ENCODE measurements around the gene PLAC1.

Gene PLAC1

DNA sequence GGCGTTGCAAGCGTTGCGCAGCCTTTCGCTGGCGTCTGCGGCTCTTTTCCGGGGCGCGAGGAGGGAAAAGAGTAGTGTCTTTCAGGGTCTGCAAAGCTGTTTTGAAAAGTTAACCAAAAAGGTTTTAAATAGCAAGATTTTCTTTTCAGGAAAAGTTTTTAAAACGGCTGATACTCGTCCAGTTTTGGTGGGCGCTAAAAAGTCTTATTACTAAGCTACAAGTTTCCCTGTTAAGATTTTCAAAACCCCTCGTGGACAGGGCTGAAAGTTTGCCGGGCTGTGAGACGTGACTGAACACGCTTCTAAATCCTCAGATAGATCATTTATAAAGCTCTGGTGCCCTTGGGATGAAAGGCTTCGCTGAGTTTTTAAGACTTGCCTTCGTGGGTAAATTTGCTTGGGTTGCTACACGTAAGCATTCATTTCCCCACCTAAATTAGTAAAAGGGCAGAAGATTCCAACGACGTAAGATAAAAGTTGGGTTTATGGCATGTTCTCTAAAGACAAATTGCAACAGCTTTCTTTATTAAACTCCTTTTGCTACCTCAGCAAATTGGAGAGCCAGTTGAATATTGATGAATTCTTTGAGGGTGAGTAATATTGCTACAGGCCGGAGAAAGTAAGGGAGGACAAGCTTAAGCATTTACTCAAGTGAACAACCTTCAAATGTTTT lies 106.8 kb downstream of the PLAC1 start:
- FAIRE-seq (no peak), DNase-seq (ENCODE audit: insufficient read length, low spot score) (no peak)
- TF ChIP-seq POU2F2 (IDR thresholded peaks at IDR 0.05; ENCODE audit: low read depth, low read length) (no peak), POLR2A (IDR thresholded peaks at IDR 0.05; ENCODE audit: low read depth, low read length) (no peak), TAF1 (IDR thresholded peaks at IDR 0.05; ENCODE audit: low read depth, low read length) (no peak), POLR2AphosphoS5 (IDR thresholded peaks at IDR 0.05; ENCODE audit: low read depth, low read length) (no peak), PAX5 (IDR thresholded peaks at IDR 0.05; ENCODE audit: insufficient read depth, low read length, severe bottlenecking) (no peak), SPI1 (IDR thresholded peaks at IDR 0.05; ENCODE audit: low read depth, low read length) (no peak)

DNA sequence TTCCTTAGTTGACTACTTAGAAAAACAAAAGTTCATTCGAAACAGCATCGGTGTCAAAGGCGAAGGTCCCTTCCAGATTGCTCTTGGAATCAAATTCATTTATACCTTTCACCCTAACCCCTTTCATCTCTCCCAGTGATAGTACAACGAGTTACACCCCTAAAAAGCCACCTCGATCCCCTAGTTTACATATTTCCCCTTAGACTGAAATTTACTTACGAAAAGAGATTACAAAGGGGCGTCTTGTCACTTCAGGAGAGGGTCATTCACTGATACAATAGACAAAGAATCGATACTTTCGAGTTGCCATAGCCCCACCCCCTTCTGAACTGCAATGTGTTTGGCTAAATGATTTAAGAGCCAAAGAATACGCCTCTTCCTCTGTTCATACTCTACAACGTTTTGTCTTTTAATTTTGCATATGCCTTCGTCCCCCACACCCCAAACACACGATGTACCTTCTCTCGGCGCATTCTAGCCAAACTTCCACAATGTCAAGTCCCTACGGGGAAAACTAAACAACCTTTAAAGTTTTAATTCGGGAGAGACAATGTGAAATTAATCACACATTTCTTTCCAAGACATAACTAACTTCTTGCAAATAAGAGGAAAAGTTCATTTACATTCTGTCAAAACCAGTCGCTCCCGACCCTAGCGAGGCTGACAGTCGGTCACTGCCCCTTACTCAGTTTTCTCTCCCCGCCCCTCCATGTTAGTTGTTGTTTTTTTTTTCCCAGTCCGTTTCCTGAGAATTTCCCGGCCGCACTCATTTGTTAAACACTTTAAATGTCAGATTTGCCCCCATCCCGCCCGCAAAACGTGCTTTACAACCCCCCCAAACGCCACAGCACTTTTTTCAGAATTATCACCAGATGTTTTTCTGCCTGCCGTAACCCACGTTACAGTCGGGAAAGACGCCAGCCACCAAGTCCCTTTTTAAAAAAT lies 109.7 kb downstream of the PLAC1 start:
- FAIRE-seq, result peak; percentile 80
- no peak for TF ChIP-seq SPI1 (IDR thresholded peaks at IDR 0.05; ENCODE audit: low read depth, low read length)
- TF ChIP-seq PAX5 (IDR thresholded peaks at IDR 0.05; ENCODE audit: insufficient read depth, low read length, severe bottlenecking), result no peak
- TF ChIP-seq POLR2A (IDR thresholded peaks at IDR 0.05; ENCODE audit: low read depth, low read length), result no peak
- TF ChIP-seq POU2F2 (IDR thresholded peaks at IDR 0.05; ENCODE audit: low read depth, low read length), result no peak
- no peak for DNase-seq (ENCODE audit: insufficient read length, low spot score)

DNA sequence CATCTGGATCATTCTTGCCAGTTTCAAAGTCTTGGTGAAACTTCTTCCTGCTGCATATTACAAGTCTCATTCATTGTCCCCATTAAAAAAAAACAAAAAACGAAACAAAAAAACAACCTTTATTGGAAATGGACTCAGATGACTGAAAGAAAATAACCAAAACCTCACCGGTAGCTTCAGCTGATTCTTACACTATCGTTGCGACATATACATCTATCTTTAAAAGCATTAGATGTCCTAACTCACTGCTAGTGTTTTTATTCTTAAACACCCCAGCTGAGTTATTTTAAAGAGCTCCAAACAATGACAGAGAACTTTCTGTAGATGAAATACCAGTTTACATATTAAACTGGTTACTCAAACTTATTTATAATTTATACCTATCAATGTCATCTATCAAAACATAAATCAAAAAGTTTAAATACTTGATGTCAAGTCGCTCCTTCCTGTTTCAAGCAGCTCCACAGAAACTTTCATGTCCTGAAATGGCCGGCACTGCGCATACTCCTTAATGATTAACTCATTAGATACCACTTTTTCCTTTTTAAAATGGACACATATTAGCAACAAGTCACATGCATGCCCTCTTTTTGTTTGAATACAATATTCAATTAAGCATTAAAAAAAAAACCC lies 111.1 kb downstream of the PLAC1 start:
- DNase-seq (ENCODE audit: insufficient read length, low spot score), result no peak
- FAIRE-seq, result no peak
- TF ChIP-seq POLR2AphosphoS5 (IDR thresholded peaks at IDR 0.05; ENCODE audit: low read depth, low read length), result no peak
- TF ChIP-seq SPI1 (IDR thresholded peaks at IDR 0.05; ENCODE audit: low read depth, low read length), result no peak
- TF ChIP-seq POLR2A (IDR thresholded peaks at IDR 0.05; ENCODE audit: low read depth, low read length), result no peak
- TF ChIP-seq POU2F2 (IDR thresholded peaks at IDR 0.05; ENCODE audit: low read depth, low read length), result no peak
- no peak for TF ChIP-seq TAF1 (IDR thresholded peaks at IDR 0.05; ENCODE audit: low read depth, low read length)
- TF ChIP-seq PAX5 (IDR thresholded peaks at IDR 0.05; ENCODE audit: insufficient read depth, low read length, severe bottlenecking), result no peak

DNA sequence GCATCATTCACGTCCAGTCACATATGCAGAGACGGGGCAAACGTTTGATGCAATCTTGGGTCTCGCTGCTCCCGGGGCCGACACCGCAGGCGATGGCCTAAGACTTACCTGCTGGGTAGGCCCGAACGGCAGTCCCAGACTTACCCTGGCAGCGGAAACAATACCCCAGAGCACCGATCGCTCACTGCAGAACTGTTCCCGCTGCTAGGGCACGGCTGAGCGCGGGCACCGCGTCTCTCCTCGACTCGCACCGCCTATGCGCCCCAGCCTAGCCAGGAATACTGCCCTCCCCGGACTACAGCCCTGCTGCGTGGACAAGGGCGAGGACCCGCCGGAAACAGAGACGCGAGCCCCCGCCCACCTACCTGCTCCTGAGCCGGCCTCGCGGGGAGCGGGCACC lies 112.1 kb downstream of the PLAC1 start:
- FAIRE-seq (no peak), DNase-seq (ENCODE audit: insufficient read length, low spot score) (no peak)
- TF ChIP-seq SPI1 (IDR thresholded peaks at IDR 0.05; ENCODE audit: low read depth, low read length), result no peak
- no peak for TF ChIP-seq TAF1 (IDR thresholded peaks at IDR 0.05; ENCODE audit: low read depth, low read length)
- no peak for TF ChIP-seq POLR2A (IDR thresholded peaks at IDR 0.05; ENCODE audit: low read depth, low read length)
- TF ChIP-seq POLR2AphosphoS5 (IDR thresholded peaks at IDR 0.05; ENCODE audit: low read depth, low read length), result no peak

DNA sequence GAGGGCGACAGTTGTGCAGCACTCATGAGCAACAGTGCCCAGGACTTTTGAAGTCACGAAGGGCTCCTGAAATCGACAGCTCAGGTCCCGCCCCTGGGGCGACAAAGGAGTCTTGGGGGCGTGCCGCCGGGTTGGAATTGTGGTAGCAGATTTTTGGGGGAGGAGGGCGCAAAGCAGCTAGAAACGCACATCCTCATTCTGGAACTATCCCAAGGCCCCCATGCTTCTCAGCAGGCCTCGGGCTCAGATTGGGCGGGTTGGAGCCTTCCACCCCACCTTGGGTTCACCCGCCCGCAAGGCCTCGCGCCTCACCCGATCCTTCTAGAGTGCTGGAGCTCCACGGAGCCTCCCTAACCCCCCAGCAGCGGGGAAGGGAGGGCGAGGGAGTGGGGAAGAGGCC lies 112.8 kb downstream of the PLAC1 start:
- FAIRE-seq (no peak), DNase-seq (ENCODE audit: insufficient read length, low spot score) (no peak)
- TF ChIP-seq SPI1 (IDR thresholded peaks at IDR 0.05; ENCODE audit: low read depth, low read length) (no peak), POU2F2 (IDR thresholded peaks at IDR 0.05; ENCODE audit: low read depth, low read length) (no peak), PAX5 (IDR thresholded peaks at IDR 0.05; ENCODE audit: insufficient read depth, low read length, severe bottlenecking) (no peak), POLR2A (IDR thresholded peaks at IDR 0.05; ENCODE audit: low read depth, low read length) (no peak), TAF1 (IDR thresholded peaks at IDR 0.05; ENCODE audit: low read depth, low read length) (no peak), POLR2AphosphoS5 (IDR thresholded peaks at IDR 0.05; ENCODE audit: low read depth, low read length) (no peak)

DNA sequence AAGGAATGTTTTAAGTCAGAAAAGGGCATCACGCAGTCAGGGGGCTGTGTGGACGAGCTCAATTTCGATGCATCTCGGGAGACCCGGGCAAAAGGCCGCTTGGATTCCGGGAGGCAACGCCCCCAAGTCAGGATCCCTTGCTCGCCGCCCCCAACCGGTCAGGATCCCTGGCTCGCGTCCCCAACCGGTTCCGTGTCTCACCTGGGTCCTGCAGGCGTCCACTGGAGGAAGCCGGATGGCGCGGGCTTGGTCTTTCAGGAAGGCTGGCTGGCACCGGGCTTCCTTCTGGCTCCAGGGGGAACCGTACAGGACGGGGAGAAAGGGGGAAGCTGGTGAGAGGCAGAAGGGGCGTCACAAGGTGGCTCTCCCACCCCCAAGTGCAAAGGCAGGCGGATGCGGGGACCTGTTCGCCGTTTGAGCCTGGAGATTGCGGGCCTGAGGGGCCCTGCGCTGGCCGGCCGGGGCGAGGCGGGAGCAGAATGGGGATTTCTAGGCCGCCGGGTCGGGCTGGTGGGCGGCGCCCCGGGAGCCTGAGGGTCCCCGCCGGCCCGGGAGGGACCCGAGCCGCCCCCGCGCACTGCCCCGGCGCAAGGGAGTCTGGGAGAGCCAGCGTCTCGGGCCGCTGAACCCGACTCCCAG lies 113.6 kb downstream of the PLAC1 start:
- no peak for TF ChIP-seq POLR2A (IDR thresholded peaks at IDR 0.05; ENCODE audit: low read depth, low read length)
- no peak for TF ChIP-seq TAF1 (IDR thresholded peaks at IDR 0.05; ENCODE audit: low read depth, low read length)
- TF ChIP-seq POLR2AphosphoS5 (IDR thresholded peaks at IDR 0.05; ENCODE audit: low read depth, low read length), result no peak
- TF ChIP-seq SPI1 (IDR thresholded peaks at IDR 0.05; ENCODE audit: low read depth, low read length), result no peak
- TF ChIP-seq PAX5 (IDR thresholded peaks at IDR 0.05; ENCODE audit: insufficient read depth, low read length, severe bottlenecking), result no peak
- no peak for TF ChIP-seq POU2F2 (IDR thresholded peaks at IDR 0.05; ENCODE audit: low read depth, low read length)
- DNase-seq (ENCODE audit: insufficient read length, low spot score) (no peak), FAIRE-seq (no peak)

DNA sequence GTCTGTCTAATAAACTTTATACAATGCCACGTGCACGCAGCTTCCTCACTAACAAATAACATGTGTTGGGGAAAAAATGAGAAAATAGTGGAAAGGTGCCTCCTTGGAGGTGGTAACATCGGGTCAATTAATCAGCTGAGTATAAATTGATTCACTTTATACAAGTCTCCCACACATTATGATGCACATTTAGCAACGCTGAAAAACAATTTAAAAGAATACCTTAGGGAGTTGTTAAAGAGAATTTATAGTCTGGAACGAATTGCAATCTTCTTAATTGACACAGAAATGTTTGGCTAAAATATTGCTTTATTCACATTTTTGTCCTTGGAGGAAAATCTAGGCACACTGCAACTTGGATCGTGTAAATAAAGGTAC lies 114.1 kb downstream of the PLAC1 start:
- FAIRE-seq (no peak), DNase-seq (ENCODE audit: insufficient read length, low spot score) (no peak)
- TF ChIP-seq TAF1 (IDR thresholded peaks at IDR 0.05; ENCODE audit: low read depth, low read length) (no peak), POU2F2 (IDR thresholded peaks at IDR 0.05; ENCODE audit: low read depth, low read length) (no peak), SPI1 (IDR thresholded peaks at IDR 0.05; ENCODE audit: low read depth, low read length) (no peak), POLR2A (IDR thresholded peaks at IDR 0.05; ENCODE audit: low read depth, low read length) (no peak), PAX5 (IDR thresholded peaks at IDR 0.05; ENCODE audit: insufficient read depth, low read length, severe bottlenecking) (no peak), POLR2AphosphoS5 (IDR thresholded peaks at IDR 0.05; ENCODE audit: low read depth, low read length) (no peak)

DNA sequence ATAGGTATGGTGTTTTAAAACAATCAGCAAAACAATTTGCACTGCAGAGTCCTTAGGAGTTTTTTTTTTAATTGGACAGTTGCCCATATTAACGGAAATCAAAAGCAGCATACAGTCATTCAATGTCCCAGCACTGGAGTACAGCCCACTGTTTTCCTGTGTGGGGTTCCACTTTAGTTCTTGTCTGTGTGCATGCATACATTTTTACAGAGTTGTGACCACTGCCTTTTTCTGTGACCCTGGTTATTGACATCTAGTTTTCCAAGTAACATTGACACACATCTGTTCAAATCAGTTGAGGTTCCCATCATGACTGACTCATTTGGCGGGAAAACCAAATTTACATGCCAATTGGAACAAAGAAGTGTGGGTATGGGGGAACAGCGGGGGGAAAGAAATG lies 115.0 kb downstream of the PLAC1 start:
- TF ChIP-seq SPI1 (IDR thresholded peaks at IDR 0.05; ENCODE audit: low read depth, low read length), result no peak
- TF ChIP-seq POLR2A (IDR thresholded peaks at IDR 0.05; ENCODE audit: low read depth, low read length), result no peak
- no peak for TF ChIP-seq POU2F2 (IDR thresholded peaks at IDR 0.05; ENCODE audit: low read depth, low read length)
- no peak for TF ChIP-seq TAF1 (IDR thresholded peaks at IDR 0.05; ENCODE audit: low read depth, low read length)
- TF ChIP-seq POLR2AphosphoS5 (IDR thresholded peaks at IDR 0.05; ENCODE audit: low read depth, low read length), result no peak
- TF ChIP-seq PAX5 (IDR thresholded peaks at IDR 0.05; ENCODE audit: insufficient read depth, low read length, severe bottlenecking), result no peak
- FAIRE-seq, result peak; percentile 57
- DNase-seq (ENCODE audit: insufficient read length, low spot score), result no peak

DNA sequence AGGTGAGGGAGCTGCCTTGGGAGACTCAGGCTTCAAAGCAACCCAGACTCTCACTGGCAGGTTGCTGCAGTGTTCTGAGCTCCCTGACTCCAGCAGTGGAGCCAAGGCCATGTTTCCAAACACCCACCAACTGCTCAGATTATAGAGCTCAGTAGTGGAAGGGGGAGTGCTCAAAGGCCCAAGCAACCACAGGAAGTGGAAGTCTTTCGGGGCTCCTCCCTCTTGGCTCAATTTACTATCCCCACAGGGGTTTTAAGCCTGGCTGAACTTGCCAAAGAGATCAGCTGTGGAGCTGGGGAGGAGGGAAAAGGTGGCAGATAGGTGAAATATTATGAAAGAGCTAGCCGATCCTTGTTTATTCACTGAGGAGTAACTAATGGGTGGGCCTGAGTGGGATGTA lies 115.8 kb downstream of the PLAC1 start:
- no peak for DNase-seq (ENCODE audit: insufficient read length, low spot score)
- peak; percentile 23; the same call in 1 of the 2 replicates for TF ChIP-seq SPI1 (IDR thresholded peaks at IDR 0.05; ENCODE audit: low read depth, low read length)
- TF ChIP-seq PAX5 (IDR thresholded peaks at IDR 0.05; ENCODE audit: insufficient read depth, low read length, severe bottlenecking), result no peak
- FAIRE-seq, result no peak
